Measurements from ENCODE around the gene DPPA4.

- TF ChIP-seq, protein P1, sequence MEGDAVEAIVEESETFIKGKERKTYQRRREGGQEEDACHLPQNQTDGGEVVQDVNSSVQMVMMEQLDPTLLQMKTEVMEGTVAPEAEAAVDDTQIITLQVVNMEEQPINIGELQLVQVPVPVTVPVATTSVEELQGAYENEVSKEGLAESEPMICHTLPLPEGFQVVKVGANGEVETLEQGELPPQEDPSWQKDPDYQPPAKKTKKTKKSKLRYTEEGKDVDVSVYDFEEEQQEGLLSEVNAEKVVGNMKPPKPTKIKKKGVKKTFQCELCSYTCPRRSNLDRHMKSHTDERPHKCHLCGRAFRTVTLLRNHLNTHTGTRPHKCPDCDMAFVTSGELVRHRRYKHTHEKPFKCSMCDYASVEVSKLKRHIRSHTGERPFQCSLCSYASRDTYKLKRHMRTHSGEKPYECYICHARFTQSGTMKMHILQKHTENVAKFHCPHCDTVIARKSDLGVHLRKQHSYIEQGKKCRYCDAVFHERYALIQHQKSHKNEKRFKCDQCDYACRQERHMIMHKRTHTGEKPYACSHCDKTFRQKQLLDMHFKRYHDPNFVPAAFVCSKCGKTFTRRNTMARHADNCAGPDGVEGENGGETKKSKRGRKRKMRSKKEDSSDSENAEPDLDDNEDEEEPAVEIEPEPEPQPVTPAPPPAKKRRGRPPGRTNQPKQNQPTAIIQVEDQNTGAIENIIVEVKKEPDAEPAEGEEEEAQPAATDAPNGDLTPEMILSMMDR (IDR thresholded peaks at IDR 0.05; ENCODE audit: low read depth, low read length), result no peak
- TF ChIP-seq POLR2A (IDR thresholded peaks at IDR 0.05; ENCODE audit: extremely low read depth, insufficient read length) (no peak), MYC (IDR thresholded peaks at IDR 0.05; ENCODE audit: low read depth, low read length) (no peak)
- TF ChIP-seq, protein P2, sequence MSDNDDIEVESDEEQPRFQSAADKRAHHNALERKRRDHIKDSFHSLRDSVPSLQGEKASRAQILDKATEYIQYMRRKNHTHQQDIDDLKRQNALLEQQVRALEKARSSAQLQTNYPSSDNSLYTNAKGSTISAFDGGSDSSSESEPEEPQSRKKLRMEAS (IDR thresholded peaks at IDR 0.05; ENCODE audit: low read depth, low read length), result no peak
Measured at GRCh38 chr3:109278141-109278540, 59.2 kb downstream of the DPPA4 start.

All from NB4 (cell line).